Measurements from ENCODE around the gene IKBKE. TPM values are rescaled to one million over a fixed set of nuclear protein-coding genes. Genes with fewer than 3 reads are reported as not detected.

IKBKE gene
- total RNA-seq, 1 experiment from 2014 or later: 6.4 TPM

GRCh38 chr1:206477110-206477509 lies 6.8 kb downstream of the IKBKE start:
- ChIA-PET POLR2A (no interaction called here), CTCF (no interaction called here)
- in situ Hi-C loops (cut with HindIII; ENCODE audit: low pct_unique_long_range_greater_than_20kb, low sequenced_read_pairs): no loop called here
- H3K9me3 ChIP-seq (ENCODE audit: control insufficient read depth, insufficient read depth, low read depth, low read length): no peaks in the 10 kb centered on the region
- intact Hi-C loops (cut with micrococcal nuclease; ENCODE audit: unreplicated experiment): loop anchor here (5.0 kb wide), 1 partner anchor 435 kb away; no protein-coding TSS in a partner anchor
- no peaks in the 10 kb centered on the region for H3K36me3 ChIP-seq (ENCODE audit: control insufficient read depth, insufficient read depth, low read length)
- no TSS peak for BruUV-seq (replicated peaks)
- ATAC-seq (no peak), DNase-seq (ENCODE audit: low read depth, low spot score) (no peak)
- H3K4me3 ChIP-seq (ENCODE audit: low read depth in 2 of 2, low read length in 2 of 2): no peak overlapping the region
- H3K4me1 ChIP-seq (ENCODE audit: control insufficient read depth, insufficient read depth, low read length): no peaks in the 10 kb centered on the region
- TF ChIP-seq CTCF (IDR thresholded peaks at IDR 0.05) (no peak), POLR2AphosphoS5 (IDR thresholded peaks at IDR 0.05; ENCODE audit: low read depth, low read length) (no peak), TCF7L2 (IDR thresholded peaks at IDR 0.05; ENCODE audit: low read depth, low read length) (no peak)
- H3K27ac ChIP-seq (ENCODE audit: low read length): no peak overlapping the region
- no peaks in the 10 kb centered on the region for H3K27me3 ChIP-seq (ENCODE audit: control insufficient read depth, insufficient read depth, low read length)

DNA sequence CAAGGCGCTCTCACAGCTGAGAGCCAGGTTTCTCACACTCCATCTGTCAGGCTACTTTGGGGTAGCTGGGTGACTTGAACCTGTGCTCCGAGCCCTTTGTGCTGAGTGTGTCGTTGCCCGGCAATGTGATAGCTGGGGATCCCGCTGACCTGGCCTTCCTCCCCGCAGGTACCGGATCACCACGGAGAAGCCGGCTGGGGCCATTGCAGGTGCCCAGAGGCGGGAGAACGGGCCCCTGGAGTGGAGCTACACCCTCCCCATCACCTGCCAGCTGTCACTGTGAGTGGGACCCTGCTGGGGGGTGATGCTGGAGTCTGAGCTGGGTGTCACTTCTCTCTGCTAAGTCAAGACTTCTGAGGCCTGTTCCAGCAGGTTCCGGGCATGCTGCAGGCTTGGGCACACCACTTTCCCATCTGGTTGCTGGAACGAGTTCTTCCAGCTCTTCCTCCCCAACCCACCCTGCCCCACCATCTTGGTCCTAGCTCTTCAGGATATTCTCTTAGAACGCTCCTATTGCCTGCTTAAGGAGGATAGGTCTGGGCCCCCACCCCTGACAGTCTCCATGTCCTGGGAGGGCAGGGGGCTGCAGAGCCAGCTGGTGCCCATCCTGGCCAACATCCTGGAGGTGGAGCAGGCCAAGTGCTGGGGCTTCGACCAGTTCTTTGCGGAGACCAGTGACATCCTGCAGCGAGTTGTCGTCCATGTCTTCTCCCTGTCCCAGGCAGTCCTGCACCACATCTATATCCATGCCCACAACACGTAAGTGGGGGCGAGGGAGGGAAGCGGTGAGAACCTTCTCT lies 7.5 kb downstream of the IKBKE start:
- intact Hi-C loops (cut with micrococcal nuclease; ENCODE audit: unreplicated experiment) (loop anchor here (5.0 kb wide), 1 partner anchor 435 kb away; no protein-coding TSS in a partner anchor), in situ Hi-C loops (cut with HindIII; ENCODE audit: low pct_unique_long_range_greater_than_20kb, low sequenced_read_pairs) (no loop called here)
- ATAC-seq (no peak), DNase-seq (ENCODE audit: low read depth, low spot score) (no peak)
- Histone ChIP-seq H3K4me1 (ENCODE audit: control insufficient read depth, insufficient read depth, low read length) (no peaks in the 10 kb centered on the region), H3K27me3 (ENCODE audit: control insufficient read depth, insufficient read depth, low read length) (no peaks in the 10 kb centered on the region), H3K9me3 (ENCODE audit: control insufficient read depth, insufficient read depth, low read depth, low read length) (no peaks in the 10 kb centered on the region), H3K4me3 (ENCODE audit: low read depth in 2 of 2, low read length in 2 of 2) (no peak overlapping the region), H3K36me3 (ENCODE audit: control insufficient read depth, insufficient read depth, low read length) (no peaks in the 10 kb centered on the region), H3K27ac (ENCODE audit: low read length) (no peak overlapping the region)
- no TSS peak for BruUV-seq (replicated peaks)
- no peak for TF ChIP-seq SIN3A (IDR thresholded peaks at IDR 0.05; ENCODE audit: borderline replicate concordance, insufficient read depth, low read depth, low read length)
- no peak for TF ChIP-seq REST (IDR thresholded peaks at IDR 0.05; ENCODE audit: insufficient read depth in 1 of 2, low read depth in 2 of 2, low read length in 1 of 2)
- TF ChIP-seq CTCF (IDR thresholded peaks at IDR 0.05): no peak
- ChIA-PET POLR2A (no interaction called here), CTCF (no interaction called here)
